Astrocyte of the cerebellum (primary cell): ENCODE data around the gene PDE7B.
A peak's percentile ranks its signal among the peaks of the same experiment; 100 is the strongest.

Experiments
- DNase-seq: peaks from one replicate; pipeline ENCODE4 v3.0.0-alpha.2; 2011; ENCODE audit warnings: low read depth
- H3K4me3 ChIP-seq: 2 replicates; pipeline ENCODE4 v1.5.1; 2011; ENCODE audit warnings: mild to moderate bottlenecking, low read depth, low read length, moderate library complexity
- in situ Hi-C: cut with HindIII; loops from 2 replicates; pipeline ENCODE4 v1.10.0; 2017; ENCODE audit warnings: low sequenced_read_pairs
- TF ChIP-seq, protein P1 (sequence below): IDR thresholded peaks from 2 replicates; pipeline ENCODE4 v1.5.1; 2012; ENCODE audit warnings: low read length, low read depth, moderate library complexity, mild to moderate bottlenecking; ENCODE audit errors: missing control alignments

The PDE7B gene

DNA sequence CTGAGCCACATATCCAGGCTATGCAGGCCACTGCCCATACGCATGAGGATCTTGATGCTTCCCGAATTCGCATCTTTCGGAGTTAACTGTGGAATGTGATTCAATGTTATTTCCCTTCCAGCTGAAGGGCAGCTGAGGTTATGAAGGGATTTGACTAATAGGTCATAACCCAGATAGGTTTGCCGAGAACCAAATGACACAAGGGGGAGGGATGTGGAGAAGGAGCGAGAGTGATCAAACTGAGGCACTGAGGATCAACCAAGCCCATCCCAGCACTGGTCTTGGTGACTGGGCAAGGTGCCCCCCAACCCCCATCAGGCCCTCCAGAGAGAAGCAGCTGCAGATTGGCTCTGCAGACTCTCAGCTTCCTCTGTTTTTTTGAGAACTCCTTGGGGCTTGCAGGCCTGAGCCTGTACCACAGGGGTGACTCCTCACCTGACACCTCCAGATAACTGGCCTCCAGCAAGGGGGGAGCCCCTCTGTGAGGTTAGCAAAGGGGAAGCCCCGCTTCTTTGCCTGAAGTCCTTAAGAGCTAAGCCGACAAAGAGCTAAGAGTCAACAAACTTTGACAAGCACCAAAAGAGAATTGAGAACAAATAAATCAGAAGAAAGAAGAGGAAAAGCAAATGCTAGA lies 185.9 kb downstream of the PDE7B start:
- in situ Hi-C loops: no loop called here
- TF ChIP-seq, protein P1, sequence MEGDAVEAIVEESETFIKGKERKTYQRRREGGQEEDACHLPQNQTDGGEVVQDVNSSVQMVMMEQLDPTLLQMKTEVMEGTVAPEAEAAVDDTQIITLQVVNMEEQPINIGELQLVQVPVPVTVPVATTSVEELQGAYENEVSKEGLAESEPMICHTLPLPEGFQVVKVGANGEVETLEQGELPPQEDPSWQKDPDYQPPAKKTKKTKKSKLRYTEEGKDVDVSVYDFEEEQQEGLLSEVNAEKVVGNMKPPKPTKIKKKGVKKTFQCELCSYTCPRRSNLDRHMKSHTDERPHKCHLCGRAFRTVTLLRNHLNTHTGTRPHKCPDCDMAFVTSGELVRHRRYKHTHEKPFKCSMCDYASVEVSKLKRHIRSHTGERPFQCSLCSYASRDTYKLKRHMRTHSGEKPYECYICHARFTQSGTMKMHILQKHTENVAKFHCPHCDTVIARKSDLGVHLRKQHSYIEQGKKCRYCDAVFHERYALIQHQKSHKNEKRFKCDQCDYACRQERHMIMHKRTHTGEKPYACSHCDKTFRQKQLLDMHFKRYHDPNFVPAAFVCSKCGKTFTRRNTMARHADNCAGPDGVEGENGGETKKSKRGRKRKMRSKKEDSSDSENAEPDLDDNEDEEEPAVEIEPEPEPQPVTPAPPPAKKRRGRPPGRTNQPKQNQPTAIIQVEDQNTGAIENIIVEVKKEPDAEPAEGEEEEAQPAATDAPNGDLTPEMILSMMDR: no peak
- DNase-seq: no peak
- peak overlapping the region; percentile 40 for H3K4me3 ChIP-seq

DNA sequence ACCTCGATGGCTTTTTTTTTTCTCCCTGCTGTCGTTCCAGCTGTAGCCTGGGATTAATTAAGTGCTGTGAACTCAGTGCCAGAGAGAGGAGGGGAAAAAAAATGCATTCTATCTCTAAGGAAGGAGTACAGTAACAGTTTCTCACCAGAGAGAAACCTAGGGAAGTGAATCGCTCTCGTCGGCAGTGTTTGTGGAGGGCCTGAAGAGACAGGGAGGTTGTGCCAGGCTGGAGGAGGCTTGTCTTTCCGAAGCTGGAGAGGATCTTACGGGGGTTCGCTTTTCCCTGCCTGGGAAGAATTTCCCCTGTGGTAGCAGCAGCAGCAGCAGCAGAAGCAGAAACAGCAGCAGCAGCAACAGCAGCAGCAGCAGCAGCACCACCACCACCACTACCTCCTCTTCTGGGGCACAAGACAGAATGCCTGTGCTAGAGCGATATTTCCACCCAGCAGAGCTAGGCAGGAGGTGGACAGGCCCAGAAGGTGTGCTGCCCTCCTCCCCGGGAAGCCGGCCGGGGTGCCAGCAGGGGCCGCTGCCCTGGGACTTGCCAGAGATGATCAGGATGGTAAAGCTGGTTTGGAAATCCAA lies 186.5 kb downstream of the PDE7B start:
- DNase-seq: peak; percentile 40
- TF ChIP-seq, protein P1: no peak
- H3K4me3 ChIP-seq: peak overlapping the region; percentile 40
- in situ Hi-C loops: no loop called here

DNA sequence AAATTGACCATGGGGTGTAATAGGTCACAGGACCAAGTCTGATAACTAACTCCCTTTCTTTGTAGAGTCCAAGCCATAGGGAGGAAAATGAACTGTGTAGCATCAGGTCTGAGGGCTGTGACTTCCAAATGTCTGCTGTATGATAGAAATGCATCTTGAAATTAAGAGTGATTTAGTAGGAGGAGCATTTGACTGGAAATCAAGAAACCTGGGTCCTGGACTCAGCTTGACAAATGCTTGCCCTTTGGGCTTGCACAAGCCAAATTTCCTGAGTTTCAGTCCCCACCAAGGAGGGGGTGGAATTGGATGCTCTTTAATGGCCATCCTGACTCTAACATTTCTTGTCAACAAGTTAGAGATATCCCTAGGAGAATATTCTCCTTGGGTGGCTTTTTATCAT lies 187.0 kb downstream of the PDE7B start:
- DNase-seq: no peak
- TF ChIP-seq, protein P1: no peak
- peak overlapping the region; percentile 40 for H3K4me3 ChIP-seq
- in situ Hi-C loops: no loop called here

DNA sequence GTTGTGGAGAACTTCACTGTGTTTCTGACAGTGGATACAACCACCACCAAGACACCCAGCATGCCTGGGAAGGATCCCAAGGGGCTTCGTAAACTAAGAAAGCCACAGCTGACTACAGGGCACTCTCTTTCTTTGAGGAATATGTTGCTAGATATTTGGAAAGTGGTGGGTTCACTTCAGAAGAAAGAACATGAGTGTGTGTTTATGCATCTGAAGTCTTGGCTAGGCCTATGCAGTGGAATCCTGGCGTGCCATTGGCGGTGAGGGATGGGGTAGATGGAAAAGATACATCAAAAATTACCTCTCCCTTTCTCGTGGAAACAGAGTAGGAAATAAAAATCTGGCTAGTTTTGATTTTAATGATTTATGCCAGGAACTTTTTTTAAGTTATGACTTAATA lies 187.7 kb downstream of the PDE7B start:
- peak overlapping the region; percentile 40 for H3K4me3 ChIP-seq
- TF ChIP-seq, protein P1: no peak
- in situ Hi-C loops: no loop called here
- no peak for DNase-seq

DNA sequence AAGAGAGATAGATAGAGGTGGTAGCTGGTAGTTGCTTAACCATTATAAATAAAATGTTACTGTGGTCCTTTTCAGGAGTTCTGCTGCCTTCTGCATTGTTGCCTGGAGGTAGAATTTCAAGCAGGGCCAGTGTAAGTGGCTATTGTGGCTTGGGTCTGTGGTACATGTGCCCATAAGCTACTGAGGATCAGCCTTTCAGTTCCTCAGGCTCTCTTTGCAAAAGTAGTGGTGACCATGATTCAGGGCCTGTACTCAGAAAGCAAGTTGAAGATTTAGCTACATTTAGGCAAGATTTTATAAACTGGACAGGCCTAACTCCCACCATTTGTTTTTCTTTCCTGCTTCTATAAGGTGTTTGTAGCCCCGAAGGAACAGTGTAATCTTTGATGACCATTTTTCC lies 199.0 kb downstream of the PDE7B start:
- in situ Hi-C loops: no loop called here
- TF ChIP-seq, protein P1: no peak
- no peak for DNase-seq
- no peak overlapping the region for H3K4me3 ChIP-seq

DNA sequence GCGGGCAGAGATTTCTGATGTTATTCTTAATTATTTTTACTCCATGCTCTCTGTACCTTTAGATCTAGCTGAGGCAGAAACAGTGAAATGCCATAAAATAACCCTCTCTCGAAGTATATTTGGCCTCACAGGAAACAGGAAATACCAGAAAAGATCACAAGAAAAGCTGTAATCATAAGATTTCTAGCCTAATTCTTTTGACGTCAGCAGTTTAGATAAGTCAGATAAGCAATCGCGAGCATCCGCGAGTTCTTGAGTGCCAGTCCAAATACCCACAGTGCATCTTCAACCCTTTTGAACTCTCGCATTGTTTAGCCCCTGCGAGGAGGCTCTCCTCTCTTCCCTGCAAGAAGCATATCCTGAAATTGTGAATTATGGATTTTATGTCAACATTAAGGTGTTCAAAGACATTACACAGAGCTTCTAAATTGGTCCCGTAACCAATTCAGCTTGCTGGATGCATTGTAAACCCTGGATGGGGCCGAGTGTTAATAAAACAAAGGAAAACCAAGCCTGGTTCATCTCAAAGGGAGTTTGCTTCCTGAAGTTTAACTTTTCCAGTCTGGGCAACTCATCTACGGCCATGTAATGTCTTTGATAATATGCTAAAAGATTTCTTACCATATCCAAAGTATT lies 199.8 kb downstream of the PDE7B start:
- DNase-seq: no peak
- no peak overlapping the region for H3K4me3 ChIP-seq
- in situ Hi-C loops: no loop called here
- TF ChIP-seq, protein P1: no peak
